HepG2 (cell line): Measurements from ENCODE around the gene RTP2. TPM values are rescaled to one million over a fixed set of nuclear protein-coding genes. Genes with fewer than 3 reads are reported as not detected.
A peak's percentile ranks its signal among the peaks of the same experiment; 100 is the strongest.

ENCODE experiments used
- CREBL2 ChIP-seq: sonication (generic); formaldehyde crosslinking; IDR thresholded peaks from 2 replicates; pipeline ENCODE4 v1.8.1; 2023; ENCODE audit warnings: missing genetic modification reagents, mild to moderate bottlenecking, borderline replicate concordance
- FOXP1 ChIP-seq, 2 experiments: fragments of 450-650 bp in 1 of 2; IDR thresholded peaks; 2 replicates each; pipeline ENCODE4 v1.6.1; 2017 to 2018; ENCODE audit warnings: antibody characterized with exemption in 1 of 2
- KLF13 ChIP-seq: sonication (generic); formaldehyde crosslinking; IDR thresholded peaks from 2 replicates; pipeline ENCODE4 v1.4.0; 2020; ENCODE audit warnings: mild to moderate bottlenecking, missing genetic modification reagents
- MTF2 ChIP-seq: sonication (generic); formaldehyde crosslinking; IDR thresholded peaks from 2 replicates; pipeline ENCODE4 v1.5.0; 2020; ENCODE audit warnings: missing genetic modification reagents, borderline replicate concordance
- MYNN ChIP-seq: sonication (generic); formaldehyde crosslinking; IDR thresholded peaks from 2 replicates; pipeline ENCODE4 v1.4.0; 2020; ENCODE audit warnings: mild to moderate bottlenecking, low read depth, missing genetic modification reagents
- POGK ChIP-seq: sonication (generic); formaldehyde crosslinking; conservative IDR thresholded peaks from 2 replicates; pipeline ENCODE4 v1.8.0; 2022; ENCODE audit warnings: mild to moderate bottlenecking, moderate library complexity, missing genetic modification reagents
- RBM22 ChIP-seq: fragments of 200-400 bp; formaldehyde crosslinking; optimal IDR thresholded peaks from 2 replicates; pipeline ENCODE3; 2017; ENCODE audit warnings: mild to moderate bottlenecking, low read length, moderate library complexity
- SAP130 ChIP-seq: IDR thresholded peaks from 2 replicates; pipeline ENCODE4 v1.6.1; 2016; ENCODE audit warnings: low read depth
- SCMH1 ChIP-seq: sonication (generic); formaldehyde crosslinking; IDR thresholded peaks from 2 replicates; pipeline ENCODE4 v1.9.0; 2021; ENCODE audit warnings: missing genetic modification reagents, mild to moderate bottlenecking, borderline replicate concordance
- SMC3 ChIP-seq: IDR thresholded peaks from 2 replicates; pipeline ENCODE4 v1.6.1; 2011; ENCODE audit warnings: low read length, improper control_type of control experiment
- SNAPC5 ChIP-seq: sonication (generic); formaldehyde crosslinking; IDR thresholded peaks from 2 replicates; pipeline ENCODE4 v1.8.1; 2023; ENCODE audit warnings: mild to moderate bottlenecking, missing genetic modification reagents, borderline replicate concordance
- SRY ChIP-seq: sonication (generic); formaldehyde crosslinking; IDR thresholded peaks from 2 replicates; pipeline ENCODE4 v1.8.0; 2022; ENCODE audit warnings: mild to moderate bottlenecking, missing genetic modification reagents
- THAP7 ChIP-seq: sonication (generic); formaldehyde crosslinking; IDR thresholded peaks from 2 replicates; pipeline ENCODE4 v1.8.1; 2023; ENCODE audit warnings: mild to moderate bottlenecking, missing genetic modification reagents
- YEATS2 ChIP-seq: sonication (generic); formaldehyde crosslinking; IDR thresholded peaks from 2 replicates; pipeline ENCODE4 v1.4.0; 2020; ENCODE audit warnings: missing genetic modification reagents, borderline replicate concordance
- ZNF121 ChIP-seq: sonication (generic); formaldehyde crosslinking; IDR thresholded peaks from 2 replicates; pipeline ENCODE4 v1.5.0; 2020; ENCODE audit warnings: mild to moderate bottlenecking, missing genetic modification reagents
- ZNF180 ChIP-seq: sonication (generic); formaldehyde crosslinking; IDR thresholded peaks from 2 replicates; pipeline ENCODE4 v1.4.0; 2020; ENCODE audit warnings: low read depth, missing genetic modification reagents, borderline replicate concordance
- ZNF367 ChIP-seq: sonication (generic); formaldehyde crosslinking; IDR thresholded peaks from 2 replicates; pipeline ENCODE4 v1.4.0; 2020; ENCODE audit warnings: missing genetic modification reagents, borderline replicate concordance
- ZNF552 ChIP-seq: sonication (generic); formaldehyde crosslinking; IDR thresholded peaks from 2 replicates; pipeline ENCODE4 v1.9.0; 2022; ENCODE audit warnings: missing genetic modification reagents, mild to moderate bottlenecking, borderline replicate concordance
- ZNF562 ChIP-seq: sonication (generic); formaldehyde crosslinking; IDR thresholded peaks from 2 replicates; pipeline ENCODE4 v1.8.0; 2022; ENCODE audit warnings: missing genetic modification reagents, borderline replicate concordance
- ZNF589 ChIP-seq: sonication (generic); formaldehyde crosslinking; conservative IDR thresholded peaks from 2 replicates; pipeline ENCODE4 v1.8.0; 2022; ENCODE audit warnings: mild to moderate bottlenecking, moderate library complexity, missing genetic modification reagents
- ZNF788 ChIP-seq: sonication (generic); formaldehyde crosslinking; IDR thresholded peaks from 2 replicates; pipeline ENCODE4 v1.5.0; 2020; ENCODE audit warnings: mild to moderate bottlenecking, missing genetic modification reagents, borderline replicate concordance
- polyA plus RNA-seq, 8 experiments: library from polyadenylated mRNA; depleted of rRNA in 3 of 8; stranded (reverse) in 7 of 8; unstranded in 1 of 8; fragments of >200 nt; fragmentation: Illumina TruSeq in 4 of 8; extraction: Trizol in 4 of 8; gene quantifications; 2 replicates each; pipeline versions ENCODE4 v1.2.1 to v1.2.3, GENCODE V29; 2011 to 2016; ENCODE audit warnings: low read depth in 4 of 8, missing spikeins in 1 of 8, mixed read lengths in 1 of 8; ENCODE audit not compliant: insufficient read depth in 1 of 8
- total RNA-seq, 5 experiments: library from RNA; depleted of rRNA; stranded (reverse); fragments of >200 nt; fragmentation: Illumina TruSeq; extraction: Trizol; gene quantifications; 2 replicates each; pipeline ENCODE4 v1.2.3, GENCODE V29; 2016; ENCODE audit warnings: low read depth in 1 of 5
- TF ChIP-seq, protein P1 (sequence below): sonication (generic); formaldehyde crosslinking; IDR thresholded peaks from 2 replicates; pipeline ENCODE4 v1.4.0; 2020; ENCODE audit warnings: mild to moderate bottlenecking, missing genetic modification reagents
- TF ChIP-seq, protein P2 (sequence below): sonication (generic); formaldehyde crosslinking; IDR thresholded peaks from 2 replicates; pipeline ENCODE4 v1.5.0; 2020; ENCODE audit warnings: missing genetic modification reagents

RTP2 gene
- total and polyA plus RNA-seq, 2 of the 13 experiments (the other 11 are each of a cell fraction or from before 2014, with no cell fraction given): not detected

GRCh38 chr3:187669675-187670504 lies 32.5 kb downstream of the RTP2 start, which contains the start of gene SST (continued):
- TF ChIP-seq KLF13 (CRISPR knock-in tag): 0 out of 2 replicates have a peak, but pooled peaks have one; percentile 84
- TF ChIP-seq MTF2 (CRISPR knock-in tag): no peak
- TF ChIP-seq ZNF121 (CRISPR knock-in tag): no peak
- peak; percentile 90; the same call in 1 of the 2 replicates for TF ChIP-seq ZNF180 (CRISPR knock-in tag)
- TF ChIP-seq POGK (CRISPR knock-in tag): peak; percentile 79
- peak; percentile 100 for TF ChIP-seq SRY (CRISPR knock-in tag)
- no peak for TF ChIP-seq RBM22
- TF ChIP-seq SCMH1 (CRISPR knock-in tag): no peak
- TF ChIP-seq YEATS2 (CRISPR knock-in tag): peak; percentile 86
- TF ChIP-seq SNAPC5 (CRISPR knock-in tag): peak; percentile 91
- peak; percentile 69 for TF ChIP-seq ZNF788 (CRISPR knock-in tag)
- TF ChIP-seq THAP7 (CRISPR knock-in tag): no peak
- peak; percentile 74; the same call in 1 of the 2 replicates for TF ChIP-seq ZNF552 (CRISPR knock-in tag)
- TF ChIP-seq SMC3: no peak
- TF ChIP-seq, protein P1, sequence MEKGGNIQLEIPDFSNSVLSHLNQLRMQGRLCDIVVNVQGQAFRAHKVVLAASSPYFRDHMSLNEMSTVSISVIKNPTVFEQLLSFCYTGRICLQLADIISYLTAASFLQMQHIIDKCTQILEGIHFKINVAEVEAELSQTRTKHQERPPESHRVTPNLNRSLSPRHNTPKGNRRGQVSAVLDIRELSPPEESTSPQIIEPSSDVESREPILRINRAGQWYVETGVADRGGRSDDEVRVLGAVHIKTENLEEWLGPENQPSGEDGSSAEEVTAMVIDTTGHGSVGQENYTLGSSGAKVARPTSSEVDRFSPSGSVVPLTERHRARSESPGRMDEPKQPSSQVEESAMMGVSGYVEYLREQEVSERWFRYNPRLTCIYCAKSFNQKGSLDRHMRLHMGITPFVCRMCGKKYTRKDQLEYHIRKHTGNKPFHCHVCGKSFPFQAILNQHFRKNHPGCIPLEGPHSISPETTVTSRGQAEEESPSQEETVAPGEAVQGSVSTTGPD (CRISPR knock-in tag): peak; percentile 72; the same call in 1 of the 2 replicates
- TF ChIP-seq MYNN (CRISPR knock-in tag): peak; percentile 98
- peak; percentile 95 for TF ChIP-seq ZNF589 (CRISPR knock-in tag)
- peak; percentile 98 for TF ChIP-seq ZNF367 (CRISPR knock-in tag)
- TF ChIP-seq CREBL2 (CRISPR knock-in tag): no peak
- TF ChIP-seq ZNF562 (CRISPR knock-in tag): no peak
- TF ChIP-seq, protein P2, sequence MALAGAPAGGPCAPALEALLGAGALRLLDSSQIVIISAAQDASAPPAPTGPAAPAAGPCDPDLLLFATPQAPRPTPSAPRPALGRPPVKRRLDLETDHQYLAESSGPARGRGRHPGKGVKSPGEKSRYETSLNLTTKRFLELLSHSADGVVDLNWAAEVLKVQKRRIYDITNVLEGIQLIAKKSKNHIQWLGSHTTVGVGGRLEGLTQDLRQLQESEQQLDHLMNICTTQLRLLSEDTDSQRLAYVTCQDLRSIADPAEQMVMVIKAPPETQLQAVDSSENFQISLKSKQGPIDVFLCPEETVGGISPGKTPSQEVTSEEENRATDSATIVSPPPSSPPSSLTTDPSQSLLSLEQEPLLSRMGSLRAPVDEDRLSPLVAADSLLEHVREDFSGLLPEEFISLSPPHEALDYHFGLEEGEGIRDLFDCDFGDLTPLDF (CRISPR knock-in tag): peak; percentile 85
- peak; percentile 73 for TF ChIP-seq SAP130 (CRISPR knock-in tag)
- no peak for TF ChIP-seq FOXP1 (IDR thresholded peaks at IDR 0.05)
- peak; percentile 51; the same call in 1 of the 2 replicates for TF ChIP-seq FOXP1 (CRISPR knock-in tag; IDR thresholded peaks at IDR 0.05)
